ENCODE results near the gene GRIK2.

DNA sequence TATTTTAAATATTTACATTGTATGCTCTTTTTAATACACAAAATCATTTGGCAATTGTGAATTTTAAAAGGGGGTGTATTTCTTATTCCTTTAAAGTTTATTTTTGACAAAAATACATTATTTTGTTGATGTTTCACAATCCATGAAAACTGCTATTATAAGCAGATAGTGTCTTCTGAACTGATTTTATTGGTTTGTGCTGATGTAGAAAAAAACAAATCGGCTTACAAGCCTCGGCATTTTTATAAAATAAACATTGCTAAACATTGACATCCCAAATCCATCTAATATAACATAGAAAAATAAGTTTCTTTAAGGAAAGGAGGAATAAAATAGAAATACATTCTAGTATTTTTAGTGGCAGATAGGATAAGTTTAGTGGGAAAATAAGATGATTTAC is 634.7 kb downstream of the GRIK2 start:
- TF ChIP-seq, protein P1, sequence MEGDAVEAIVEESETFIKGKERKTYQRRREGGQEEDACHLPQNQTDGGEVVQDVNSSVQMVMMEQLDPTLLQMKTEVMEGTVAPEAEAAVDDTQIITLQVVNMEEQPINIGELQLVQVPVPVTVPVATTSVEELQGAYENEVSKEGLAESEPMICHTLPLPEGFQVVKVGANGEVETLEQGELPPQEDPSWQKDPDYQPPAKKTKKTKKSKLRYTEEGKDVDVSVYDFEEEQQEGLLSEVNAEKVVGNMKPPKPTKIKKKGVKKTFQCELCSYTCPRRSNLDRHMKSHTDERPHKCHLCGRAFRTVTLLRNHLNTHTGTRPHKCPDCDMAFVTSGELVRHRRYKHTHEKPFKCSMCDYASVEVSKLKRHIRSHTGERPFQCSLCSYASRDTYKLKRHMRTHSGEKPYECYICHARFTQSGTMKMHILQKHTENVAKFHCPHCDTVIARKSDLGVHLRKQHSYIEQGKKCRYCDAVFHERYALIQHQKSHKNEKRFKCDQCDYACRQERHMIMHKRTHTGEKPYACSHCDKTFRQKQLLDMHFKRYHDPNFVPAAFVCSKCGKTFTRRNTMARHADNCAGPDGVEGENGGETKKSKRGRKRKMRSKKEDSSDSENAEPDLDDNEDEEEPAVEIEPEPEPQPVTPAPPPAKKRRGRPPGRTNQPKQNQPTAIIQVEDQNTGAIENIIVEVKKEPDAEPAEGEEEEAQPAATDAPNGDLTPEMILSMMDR (conservative IDR thresholded peaks at IDR 0.05 in 1 of 2, IDR thresholded peaks at IDR 0.05 in 1 of 2; ENCODE audit: extremely low read depth in 1 of 2, insufficient read depth in 1 of 2, low read depth in 1 of 2, low read length in 2 of 2) = no peak
- no peak for TF ChIP-seq EZH2 (IDR thresholded peaks at IDR 0.05; ENCODE audit: borderline replicate concordance, low read length)

Measured in mammary epithelial cell (primary cell).